CD4-positive, alpha-beta T cell (primary cell): ENCODE data around the gene KCND1. TPM values are rescaled to one million over a fixed set of nuclear protein-coding genes. Genes with fewer than 3 reads are reported as not detected.

Source experiments
- ATAC-seq: fragments of 200-7000 bp; cut with Tn5 transposase; one replicate; pipeline ENCODE4 v1.10.0; 2022; ENCODE audit warnings: mild to moderate bottlenecking; ENCODE audit not compliant: poor library complexity
- CTCF ChIA-PET: fragments of 350-600 bp; sonication (Branson Sonifier 250); formaldehyde crosslinking; loops from one replicate; lab custom pipeline; 2021; ENCODE audit warnings: antibody characterized with exemption, inconsistent platforms; lab: Charles Lee
- POLR2A ChIA-PET: fragments of 350-600 bp; sonication (Branson Sonifier 250); formaldehyde crosslinking; loops from one replicate; lab custom pipeline; 2021; ENCODE audit warnings: antibody characterized with exemption, inconsistent platforms; lab: Charles Lee
- DNase-seq, 14 experiments: peaks; one replicate each; pipeline ENCODE4 v3.0.0-alpha.2; 2013 to 2020; ENCODE audit warnings: mixed read lengths in 2 of 14
- H3K27ac ChIP-seq, 2 donors: one replicate each; pipeline versions ENCODE4 v1.5.1 to v1.7.0; 2013; ENCODE audit warnings: low read length in 2 of 2, low read depth in 1 of 2, mild to moderate bottlenecking in 1 of 2
- H3K27me3 ChIP-seq, 2 experiments: 1 replicate in 1 of 2; 2 replicates in 1 of 2; pipeline versions ENCODE4 v1.6.1 to v1.7.0; 2013; ENCODE audit warnings: low read length in 2 of 2, control low read depth in 1 of 2, mild to moderate bottlenecking in 1 of 2, moderate library complexity in 1 of 2; ENCODE audit not compliant: insufficient read depth in 2 of 2, control insufficient read depth in 1 of 2
- H3K36me3 ChIP-seq: one replicate; pipeline ENCODE4 v1.6.1; 2013; ENCODE audit warnings: low read length, control low read depth; ENCODE audit not compliant: insufficient read depth
- H3K4me1 ChIP-seq: one replicate; pipeline ENCODE4 v1.6.1; 2013; ENCODE audit warnings: low read length, control low read depth; ENCODE audit not compliant: insufficient read depth
- H3K4me3 ChIP-seq: one replicate; pipeline ENCODE4 v1.5.1; 2013; ENCODE audit warnings: mild to moderate bottlenecking, low read length, moderate library complexity
- H3K9me3 ChIP-seq, 2 experiments: 1 replicate in 1 of 2; 2 replicates in 1 of 2; pipeline versions ENCODE4 v1.6.1 to v1.7.0; 2013; ENCODE audit warnings: low read length in 2 of 2, mild to moderate bottlenecking in 2 of 2, control low read depth in 1 of 2, moderate library complexity in 1 of 2; ENCODE audit not compliant: control insufficient read depth in 1 of 2, insufficient read depth in 1 of 2
- H3K27ac Mint-ChIP-seq: one replicate; pipeline ENCODE4 v1.8.0; 2020; ENCODE audit warnings: mixed read lengths
- H3K27me3 Mint-ChIP-seq: one replicate; pipeline ENCODE4 v1.8.0; 2021; ENCODE audit warnings: mixed read lengths
- H3K36me3 Mint-ChIP-seq: one replicate; pipeline ENCODE4 v1.8.0; 2021; ENCODE audit warnings: low read depth, mixed read lengths
- H3K4me1 Mint-ChIP-seq: one replicate; pipeline ENCODE4 v1.8.0; 2021; ENCODE audit warnings: low read depth, mixed read lengths
- H3K4me3 Mint-ChIP-seq: one replicate; pipeline ENCODE4 v1.8.0; 2020; ENCODE audit warnings: mild to moderate bottlenecking, mixed read lengths
- H3K9me3 Mint-ChIP-seq: one replicate; pipeline ENCODE4 v1.8.0; 2020; ENCODE audit warnings: mixed read lengths
- intact Hi-C, 2 experiments: fragments of 100-400 bp; cut with DNase I in 1 of 2; cut with micrococcal nuclease in 1 of 2; formaldehyde crosslinking; loops; one replicate each; pipeline versions ENCODE4 v1.15.1 to v1.9.0; 2023 to 2025; cut with DNase I, micrococcal nuclease
- total RNA-seq, 174 experiments: library from RNA in 2 of 174; stranded (reverse) in 2 of 174; gene quantifications; one replicate each; pipeline ENCODE4 v1.2.3 and lab custom pipeline; 2021 to 2026
- TF ChIP-seq, protein P1 (sequence below): fragments of 200-600 bp; IDR thresholded peaks from one replicate; pipeline ENCODE4 v1.8.0; 2022; ENCODE audit warnings: antibody characterized with exemption, mild to moderate bottlenecking

The KCND1 gene
- total RNA-seq, 2 experiments from 2014 or later, result 1.5 to 2.7 TPM

DNA sequence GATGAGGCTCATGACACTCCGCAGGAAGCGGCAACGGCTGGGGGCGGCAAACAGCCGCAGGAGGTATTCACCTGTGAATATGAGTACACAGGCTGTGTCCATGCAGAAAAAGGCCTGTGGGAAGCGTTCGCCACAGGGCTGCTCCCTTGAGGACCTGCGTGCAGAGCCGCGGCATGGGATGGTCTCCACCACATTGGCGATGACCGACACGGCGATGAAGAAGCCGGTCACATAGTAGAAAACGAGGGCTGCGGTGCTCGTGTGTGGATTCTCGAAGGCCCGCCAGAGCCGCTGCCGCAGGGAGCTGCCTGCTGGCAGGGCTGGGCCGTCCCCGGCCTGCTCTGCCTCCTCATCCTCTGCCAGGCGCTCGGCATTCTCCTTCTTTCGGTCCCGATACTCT, 2.2 kb downstream of the KCND1 start:
- no peaks in the 10 kb centered on the region for H3K36me3 ChIP-seq
- intact Hi-C loops, result no loop called here
- Mint-ChIP-seq H3K4me1 (peaks cover 17% of the 10 kb centered on the region), H3K27ac (no peak overlapping the region), H3K9me3 (no peaks in the 10 kb centered on the region), H3K27me3 (no peaks in the 10 kb centered on the region), H3K36me3 (peaks cover 5% of the 10 kb centered on the region), H3K4me3 (no peak overlapping the region)
- H3K4me3 ChIP-seq, result no peak overlapping the region
- H3K4me1 ChIP-seq, result peaks cover 16% of the 10 kb centered on the region
- no peaks in the 10 kb centered on the region for H3K9me3 ChIP-seq
- TF ChIP-seq, protein P1, sequence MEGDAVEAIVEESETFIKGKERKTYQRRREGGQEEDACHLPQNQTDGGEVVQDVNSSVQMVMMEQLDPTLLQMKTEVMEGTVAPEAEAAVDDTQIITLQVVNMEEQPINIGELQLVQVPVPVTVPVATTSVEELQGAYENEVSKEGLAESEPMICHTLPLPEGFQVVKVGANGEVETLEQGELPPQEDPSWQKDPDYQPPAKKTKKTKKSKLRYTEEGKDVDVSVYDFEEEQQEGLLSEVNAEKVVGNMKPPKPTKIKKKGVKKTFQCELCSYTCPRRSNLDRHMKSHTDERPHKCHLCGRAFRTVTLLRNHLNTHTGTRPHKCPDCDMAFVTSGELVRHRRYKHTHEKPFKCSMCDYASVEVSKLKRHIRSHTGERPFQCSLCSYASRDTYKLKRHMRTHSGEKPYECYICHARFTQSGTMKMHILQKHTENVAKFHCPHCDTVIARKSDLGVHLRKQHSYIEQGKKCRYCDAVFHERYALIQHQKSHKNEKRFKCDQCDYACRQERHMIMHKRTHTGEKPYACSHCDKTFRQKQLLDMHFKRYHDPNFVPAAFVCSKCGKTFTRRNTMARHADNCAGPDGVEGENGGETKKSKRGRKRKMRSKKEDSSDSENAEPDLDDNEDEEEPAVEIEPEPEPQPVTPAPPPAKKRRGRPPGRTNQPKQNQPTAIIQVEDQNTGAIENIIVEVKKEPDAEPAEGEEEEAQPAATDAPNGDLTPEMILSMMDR, result no peak
- no peak for DNase-seq
- ChIA-PET POLR2A (interaction anchor here (1.0 kb wide), 1 partner anchor 33 kb away, joined by 5 read pairs; the partner anchor contains the start of gene GRIPAP1), CTCF (no interaction called here)
- H3K27ac ChIP-seq, result no peak overlapping the region
- ATAC-seq, result no peak
- H3K27me3 ChIP-seq, result no peaks in the 10 kb centered on the region

DNA sequence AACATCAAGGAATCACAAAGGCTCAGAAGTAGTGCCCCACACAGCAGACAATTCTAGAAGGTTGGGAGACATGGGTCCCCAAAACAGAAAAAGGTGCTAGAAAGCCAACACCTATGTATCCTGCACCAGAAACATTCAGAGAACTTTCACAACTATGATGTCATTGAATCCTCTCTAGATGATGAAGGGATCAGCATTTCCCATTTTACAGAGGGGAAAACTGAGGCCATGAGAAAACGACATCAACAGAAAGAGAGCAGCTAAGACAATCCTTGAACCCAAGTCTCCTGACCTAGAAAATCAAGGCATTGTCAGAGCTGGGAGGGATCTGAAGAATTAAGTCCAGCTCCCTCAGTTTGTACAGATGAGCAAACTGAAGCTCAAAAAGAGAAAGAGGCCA, 3.3 kb downstream of the KCND1 start:
- Mint-ChIP-seq H3K4me1 (peaks cover 16% of the 10 kb centered on the region), H3K9me3 (no peaks in the 10 kb centered on the region), H3K27ac (no peak overlapping the region), H3K4me3 (no peak overlapping the region), H3K36me3 (no peaks in the 10 kb centered on the region), H3K27me3 (no peaks in the 10 kb centered on the region)
- Histone ChIP-seq H3K9me3 (no peaks in the 10 kb centered on the region), H3K4me1 (peaks cover 16% of the 10 kb centered on the region), H3K27me3 (no peaks in the 10 kb centered on the region), H3K4me3 (no peak overlapping the region), H3K36me3 (no peaks in the 10 kb centered on the region), H3K27ac (no peak overlapping the region)
- ChIA-PET CTCF (no interaction called here), POLR2A (interaction anchor here (0.6 kb wide), 1 partner anchor 58 kb away, joined by 3 read pairs; no protein-coding TSS in a partner anchor)
- intact Hi-C loops, result no loop called here
- TF ChIP-seq, protein P1, result no peak
- DNase-seq (no peak), ATAC-seq (no peak)

DNA sequence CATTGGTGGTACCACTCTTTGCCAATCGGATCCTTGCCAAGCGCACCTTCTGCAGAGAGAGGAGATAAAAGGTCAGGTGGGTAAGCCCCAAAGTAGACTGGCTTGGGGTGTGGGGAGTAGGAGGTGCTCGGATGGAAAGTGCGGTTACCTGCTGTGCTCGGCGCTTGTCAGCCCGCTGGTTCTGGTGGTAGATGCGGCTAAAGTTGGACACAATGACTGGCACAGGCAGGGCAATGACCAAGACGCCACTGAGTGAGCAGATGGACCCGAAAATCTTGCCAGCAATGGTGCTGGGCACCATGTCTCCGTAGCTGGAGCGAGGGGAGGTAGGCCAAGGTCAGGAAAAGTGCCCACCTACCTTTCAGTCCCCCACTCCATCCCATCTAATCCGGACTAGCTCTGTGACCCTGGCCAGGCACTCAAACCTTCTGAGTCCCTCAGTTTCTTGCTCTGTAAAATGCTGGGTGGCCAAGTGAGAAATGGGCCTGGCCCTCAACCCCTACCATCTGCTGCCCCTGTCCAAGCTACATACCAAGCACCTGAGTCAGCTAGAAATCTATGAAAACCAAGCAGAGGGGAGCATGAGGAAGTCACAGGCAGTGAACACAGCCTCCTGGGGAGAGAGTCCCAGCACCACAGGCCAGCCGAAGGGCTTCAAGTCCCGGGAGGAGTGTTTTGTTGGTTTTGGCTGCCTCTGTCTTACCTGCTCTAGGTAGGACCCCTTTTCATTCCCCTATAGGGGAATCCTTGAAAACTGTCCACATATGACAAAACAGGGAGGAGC, 4.7 kb downstream of the KCND1 start:
- no peak overlapping the region for H3K4me3 ChIP-seq
- CTCF ChIA-PET, result no interaction called here
- H3K9me3 Mint-ChIP-seq, result no peaks in the 10 kb centered on the region
- no peaks in the 10 kb centered on the region for H3K27me3 Mint-ChIP-seq
- peaks cover 12% of the 10 kb centered on the region for H3K4me1 ChIP-seq
- TF ChIP-seq, protein P1, result no peak
- intact Hi-C loops, result no loop called here
- H3K36me3 ChIP-seq, result no peaks in the 10 kb centered on the region
- H3K36me3 Mint-ChIP-seq, result no peaks in the 10 kb centered on the region
- H3K4me3 Mint-ChIP-seq, result no peak overlapping the region
- POLR2A ChIA-PET, result no interaction called here
- no peak overlapping the region for H3K27ac Mint-ChIP-seq
- DNase-seq (no peak), ATAC-seq (no peak)
- no peak overlapping the region for H3K27ac ChIP-seq
- peaks cover 2% of the 10 kb centered on the region for H3K4me1 Mint-ChIP-seq
- no peaks in the 10 kb centered on the region for H3K9me3 ChIP-seq
- H3K27me3 ChIP-seq, result no peaks in the 10 kb centered on the region
